Central memory CD8-positive, alpha-beta T cell (primary cell): ENCODE data around the gene OTX1.
"Not testable (repeated sequence)": the region's sequence is repeated elsewhere in the genome, so short reads cannot be mapped to it uniquely, and the experiment has no call there.

Experiments
- ATAC-seq: fragments of 150-1000 bp; cut with Tn5 transposase; replicated peaks from 2 replicates; pipeline ENCODE4 v1.10.0; 2022; ENCODE audit warnings: mild to moderate bottlenecking, moderate FRiP score, moderate number of reproducible peaks; ENCODE audit not compliant: poor library complexity, severe bottlenecking; ENCODE audit errors: extremely low read depth
- DNase-seq, 2 donors: peaks; one replicate each; pipeline ENCODE4 v3.0.0; 2021; ENCODE audit warnings: low spot score in 2 of 2
- H3K27ac Mint-ChIP-seq: one replicate; pipeline ENCODE4 v1.8.0; 2022; ENCODE audit warnings: low read depth, mild to moderate bottlenecking, moderate library complexity, mixed read lengths
- H3K27me3 Mint-ChIP-seq: one replicate; pipeline ENCODE4 v1.8.0; 2022; ENCODE audit warnings: mixed read lengths
- H3K36me3 Mint-ChIP-seq: one replicate; pipeline ENCODE4 v1.8.0; 2022; ENCODE audit warnings: mild to moderate bottlenecking, moderate library complexity, mixed read lengths; ENCODE audit not compliant: insufficient read depth
- H3K4me1 Mint-ChIP-seq: one replicate; pipeline ENCODE4 v1.8.0; 2022; ENCODE audit warnings: mixed read lengths
- H3K4me3 Mint-ChIP-seq: one replicate; pipeline ENCODE4 v1.8.0; 2022; ENCODE audit warnings: mild to moderate bottlenecking, moderate library complexity, mixed read lengths
- H3K9me3 Mint-ChIP-seq: one replicate; pipeline ENCODE4 v1.8.0; 2022; ENCODE audit warnings: mixed read lengths

OTX1 gene

GRCh38 chr2:63050334-63051041 is at the start of gene OTX1:
Gene OTX1 (plus strand): TSS chr2:63050830. CDS start chr2:63052991, 2,161 bp downstream.
- peaks cover 46% of the 10 kb centered on the region for H3K4me1 Mint-ChIP-seq
- no peak within 1 kb of the TSS for H3K27ac Mint-ChIP-seq
- H3K36me3 Mint-ChIP-seq, result peaks cover 6% of the 10 kb centered on the region
- peak within 1 kb of the TSS; percentile 94 for H3K4me3 Mint-ChIP-seq
- DNase-seq (no peak), ATAC-seq (peak; percentile 62)
- H3K27me3 Mint-ChIP-seq, result peaks cover 94% of the 10 kb centered on the region
- no peaks in the 10 kb centered on the region for H3K9me3 Mint-ChIP-seq

DNA sequence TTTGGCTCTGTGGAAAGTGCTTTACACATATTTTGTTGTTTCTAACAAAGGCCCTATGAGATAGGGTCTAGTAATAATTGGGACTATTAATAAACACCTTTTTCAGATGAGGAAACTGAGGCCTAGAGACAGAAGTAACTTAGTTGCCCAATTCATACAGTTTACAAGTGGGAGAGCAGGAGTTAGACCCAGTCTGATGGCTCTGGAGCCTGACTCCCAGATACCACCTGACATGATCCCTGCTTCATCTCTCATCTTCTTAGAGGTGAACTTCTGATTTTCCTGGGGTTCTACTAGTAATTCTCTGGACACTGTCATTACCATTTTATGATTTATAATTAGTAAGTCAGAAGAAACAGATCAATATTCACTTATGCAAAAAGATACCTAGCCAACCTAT is 49.1 kb upstream of the OTX1 start:
- Mint-ChIP-seq H3K4me1 (no peaks in the 10 kb centered on the region), H3K36me3 (peaks cover 10% of the 10 kb centered on the region), H3K4me3 (no peak overlapping the region), H3K27me3 (no peaks in the 10 kb centered on the region), H3K9me3 (no peaks in the 10 kb centered on the region), H3K27ac (no peak overlapping the region)
- no peak for DNase-seq
- ATAC-seq, result no peak

- Mint-ChIP-seq H3K9me3 (no peaks in the 10 kb centered on the region), H3K27me3 (no peaks in the 10 kb centered on the region), H3K4me3 (no peak overlapping the region), H3K36me3 (peaks cover 5% of the 10 kb centered on the region), H3K27ac (no peak overlapping the region), H3K4me1 (no peaks in the 10 kb centered on the region)
- DNase-seq (no peak), ATAC-seq (no peak)
Measured at GRCh38 chr2:63003351-63003750, 47.3 kb upstream of the OTX1 start.

DNA sequence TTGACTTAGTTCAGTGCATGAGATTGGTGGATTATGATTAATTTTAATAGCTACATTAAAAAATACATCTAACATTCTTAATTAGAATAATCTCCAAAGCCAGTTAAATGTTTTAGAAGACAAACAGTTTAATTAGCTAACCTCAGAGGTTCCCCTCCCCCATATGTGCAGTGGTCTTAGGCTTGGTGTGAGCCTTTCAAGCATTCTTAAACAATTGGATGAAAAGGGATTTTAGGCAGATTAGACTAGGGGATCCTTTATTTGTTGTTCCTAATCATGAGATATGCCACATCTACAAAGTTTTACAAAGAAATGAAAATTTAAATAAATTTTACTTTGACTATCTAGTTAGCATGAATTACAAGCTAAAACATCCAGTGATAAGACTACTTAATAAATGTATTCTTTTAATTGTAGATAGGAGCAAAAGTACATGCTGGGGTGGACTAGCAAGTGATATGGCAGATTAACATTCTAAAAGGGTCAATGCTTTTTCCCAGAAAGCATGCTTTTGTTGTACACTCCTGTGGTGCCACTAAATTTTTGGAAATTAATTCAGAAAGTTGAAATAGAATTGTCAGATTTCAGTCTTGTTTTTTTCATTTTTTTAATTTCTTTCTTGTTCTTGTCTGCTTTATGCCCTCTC is 42.7 kb upstream of the OTX1 start:
- Mint-ChIP-seq H3K4me3 (no peak overlapping the region), H3K36me3 (peaks cover 1% of the 10 kb centered on the region), H3K9me3 (no peaks in the 10 kb centered on the region), H3K27ac (no peak overlapping the region), H3K4me1 (no peaks in the 10 kb centered on the region), H3K27me3 (no peaks in the 10 kb centered on the region)
- ATAC-seq (no peak), DNase-seq (no peak)

DNA sequence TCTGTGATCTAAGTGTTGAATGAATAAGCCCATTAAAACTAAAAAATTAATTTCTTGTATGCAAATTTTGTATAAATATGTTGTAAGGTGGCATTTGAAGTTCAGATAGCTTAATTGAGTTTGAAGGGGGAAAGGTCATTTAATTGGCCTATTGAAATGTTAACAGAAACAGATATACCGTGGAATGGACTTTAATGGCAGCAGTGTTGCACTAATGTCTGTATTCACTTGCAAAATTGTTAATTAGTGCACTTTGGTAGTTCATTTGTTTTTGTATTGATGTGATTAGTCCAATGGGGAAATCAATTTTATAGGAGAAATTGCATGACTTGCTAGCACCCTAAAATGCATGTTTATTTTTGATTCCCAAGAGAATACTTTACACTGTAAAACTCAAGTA is 41.8 kb upstream of the OTX1 start:
- no peaks in the 10 kb centered on the region for H3K4me1 Mint-ChIP-seq
- no peak overlapping the region for H3K27ac Mint-ChIP-seq

DNA sequence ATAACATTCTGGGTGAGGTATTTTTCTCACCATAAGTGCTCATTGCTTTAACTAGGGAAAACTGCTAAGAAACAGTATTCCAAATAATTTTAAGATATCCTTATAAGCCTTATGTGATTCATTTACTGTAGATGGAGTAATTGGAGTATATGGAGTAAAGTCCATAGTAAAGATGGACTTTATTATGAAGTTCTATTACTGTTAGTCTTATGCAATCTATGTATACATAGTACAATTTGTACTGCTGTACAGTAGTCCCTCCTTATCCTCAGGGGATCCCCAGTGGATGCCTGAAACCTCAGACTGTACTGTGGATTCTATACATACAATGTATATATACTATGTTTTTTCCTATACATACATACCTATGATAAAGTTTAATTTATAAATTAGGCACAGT is 41.1 kb upstream of the OTX1 start:
- no peak overlapping the region for H3K27ac Mint-ChIP-seq
- H3K36me3 Mint-ChIP-seq, result peaks cover 1% of the 10 kb centered on the region
- DNase-seq (no peak), ATAC-seq (no peak)
- H3K9me3 Mint-ChIP-seq, result no peaks in the 10 kb centered on the region
- H3K4me1 Mint-ChIP-seq, result no peaks in the 10 kb centered on the region
- H3K4me3 Mint-ChIP-seq, result no peak overlapping the region
- no peaks in the 10 kb centered on the region for H3K27me3 Mint-ChIP-seq

More for the DNA sequence above, 41.8 kb upstream of the OTX1 start:
- no peaks in the 10 kb centered on the region for H3K27me3 Mint-ChIP-seq
- H3K4me3 Mint-ChIP-seq, result no peak overlapping the region
- H3K36me3 Mint-ChIP-seq, result peaks cover 1% of the 10 kb centered on the region
- ATAC-seq (no peak), DNase-seq (no peak)
- H3K9me3 Mint-ChIP-seq, result no peaks in the 10 kb centered on the region

GRCh38 chr2:63012541-63012940 is 38.1 kb upstream of the OTX1 start:
- no peak for DNase-seq
- H3K27me3 Mint-ChIP-seq, result no peaks in the 10 kb centered on the region
- H3K4me3 Mint-ChIP-seq, result no peak overlapping the region
- ATAC-seq, result no peak
- H3K9me3 Mint-ChIP-seq, result no peaks in the 10 kb centered on the region
- H3K27ac Mint-ChIP-seq, result no peak overlapping the region
- peaks cover 3% of the 10 kb centered on the region for H3K36me3 Mint-ChIP-seq
- H3K4me1 Mint-ChIP-seq, result no peaks in the 10 kb centered on the region

DNA sequence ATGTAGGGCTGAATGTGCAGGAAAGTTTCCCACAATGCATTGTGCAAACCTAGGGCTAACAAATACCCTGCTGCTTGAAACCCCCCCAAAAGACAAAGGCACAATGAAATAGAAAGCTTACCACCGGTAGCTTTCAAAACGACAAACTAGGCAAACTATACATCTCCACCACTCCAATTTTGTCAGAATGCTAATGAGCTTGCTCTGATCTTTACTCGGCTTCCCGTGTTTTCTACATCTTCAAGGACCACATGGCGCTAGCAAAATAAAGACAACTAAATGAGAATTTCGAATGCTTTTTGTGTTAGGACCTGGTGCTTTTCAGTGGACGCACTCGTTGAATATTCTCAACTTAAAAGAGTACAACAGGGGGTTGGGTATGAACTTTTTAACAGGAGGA is 37.2 kb upstream of the OTX1 start:
- Mint-ChIP-seq H3K27ac (no peak overlapping the region), H3K27me3 (no peaks in the 10 kb centered on the region)

GRCh38 chr2:63015389-63015788 is 35.2 kb upstream of the OTX1 start:
- Mint-ChIP-seq H3K9me3 (no peaks in the 10 kb centered on the region), H3K27ac (no peak overlapping the region), H3K27me3 (no peaks in the 10 kb centered on the region), H3K36me3 (peaks cover 3% of the 10 kb centered on the region), H3K4me3 (no peak overlapping the region), H3K4me1 (no peaks in the 10 kb centered on the region)
- DNase-seq (no peak), ATAC-seq (no peak)

More for the DNA sequence above, 37.2 kb upstream of the OTX1 start:
- Mint-ChIP-seq H3K4me1 (no peaks in the 10 kb centered on the region), H3K9me3 (no peaks in the 10 kb centered on the region), H3K36me3 (peaks cover 3% of the 10 kb centered on the region), H3K4me3 (no peak overlapping the region)
- no peak for DNase-seq
- no peak for ATAC-seq

DNA sequence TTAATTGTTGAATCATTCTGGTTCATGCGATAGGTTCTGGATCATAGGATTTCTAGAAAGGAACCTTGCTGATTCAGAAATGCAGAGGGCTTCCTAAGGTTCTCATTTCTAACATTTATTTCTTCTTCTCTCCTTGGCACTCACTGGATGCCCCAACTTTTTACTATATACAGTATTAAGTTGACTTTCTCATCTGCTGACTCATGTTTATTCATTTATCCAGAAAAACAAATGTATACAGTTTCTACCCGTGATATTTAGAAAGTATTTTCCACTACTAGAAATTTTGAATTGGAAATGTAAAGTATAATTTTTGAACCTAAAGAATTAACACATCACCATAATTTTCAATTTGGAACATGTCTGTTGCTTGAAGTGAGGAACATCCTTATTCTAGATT is 32.2 kb upstream of the OTX1 start:
- H3K4me1 Mint-ChIP-seq, result no peaks in the 10 kb centered on the region
- H3K27me3 Mint-ChIP-seq, result no peaks in the 10 kb centered on the region
- no peak for ATAC-seq
- no peak for DNase-seq
- peaks cover 3% of the 10 kb centered on the region for H3K36me3 Mint-ChIP-seq
- H3K4me3 Mint-ChIP-seq, result no peak overlapping the region
- no peaks in the 10 kb centered on the region for H3K9me3 Mint-ChIP-seq
- H3K27ac Mint-ChIP-seq, result no peak overlapping the region

- DNase-seq, H3K36me3 Mint-ChIP-seq, H3K9me3 Mint-ChIP-seq, H3K4me1 Mint-ChIP-seq, ATAC-seq, H3K27me3 Mint-ChIP-seq, H3K4me3 Mint-ChIP-seq, H3K27ac Mint-ChIP-seq: not testable (repeated sequence)
Measured at GRCh38 chr2:63019686-63020085, 30.9 kb upstream of the OTX1 start.

- H3K27me3 Mint-ChIP-seq, result no peaks in the 10 kb centered on the region
- H3K27ac Mint-ChIP-seq, result no peak overlapping the region
- no peak overlapping the region for H3K4me3 Mint-ChIP-seq
- H3K36me3 Mint-ChIP-seq, result peaks cover 4% of the 10 kb centered on the region
- ATAC-seq (no peak), DNase-seq (no peak)
- H3K9me3 Mint-ChIP-seq, result no peaks in the 10 kb centered on the region
- no peaks in the 10 kb centered on the region for H3K4me1 Mint-ChIP-seq
Measured at GRCh38 chr2:63023444-63023843, 27.2 kb upstream of the OTX1 start.

- Mint-ChIP-seq H3K27me3 (no peaks in the 10 kb centered on the region), H3K36me3 (peaks cover 4% of the 10 kb centered on the region), H3K27ac (no peak overlapping the region), H3K4me3 (no peak overlapping the region), H3K9me3 (no peaks in the 10 kb centered on the region), H3K4me1 (no peaks in the 10 kb centered on the region)
- ATAC-seq (no peak), DNase-seq (no peak)
Measured at GRCh38 chr2:63027220-63027619, 23.4 kb upstream of the OTX1 start.
